Measurements from ENCODE around the gene EZH1.

Gene EZH1

DNA sequence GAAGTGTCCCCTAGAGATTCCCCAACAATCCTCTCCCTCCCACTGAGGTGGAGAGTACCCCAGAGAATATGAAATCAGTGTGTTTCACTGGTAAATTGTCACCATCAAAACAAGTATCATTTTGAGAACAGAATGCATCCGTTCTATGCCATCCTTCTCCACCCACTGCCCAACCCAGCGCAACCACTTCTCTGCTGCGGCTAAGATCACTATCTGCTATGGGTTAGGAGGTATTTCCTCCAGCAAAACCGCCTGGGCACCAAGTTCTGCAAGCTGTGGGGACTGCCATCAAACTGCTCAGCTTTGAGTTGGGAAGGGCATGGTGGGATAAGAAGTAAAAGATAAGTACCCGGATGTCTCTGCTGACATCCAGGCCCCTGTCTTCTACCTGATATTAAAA is 38.1 kb downstream of the EZH1 start:
- no peak for DNase-seq

DNA sequence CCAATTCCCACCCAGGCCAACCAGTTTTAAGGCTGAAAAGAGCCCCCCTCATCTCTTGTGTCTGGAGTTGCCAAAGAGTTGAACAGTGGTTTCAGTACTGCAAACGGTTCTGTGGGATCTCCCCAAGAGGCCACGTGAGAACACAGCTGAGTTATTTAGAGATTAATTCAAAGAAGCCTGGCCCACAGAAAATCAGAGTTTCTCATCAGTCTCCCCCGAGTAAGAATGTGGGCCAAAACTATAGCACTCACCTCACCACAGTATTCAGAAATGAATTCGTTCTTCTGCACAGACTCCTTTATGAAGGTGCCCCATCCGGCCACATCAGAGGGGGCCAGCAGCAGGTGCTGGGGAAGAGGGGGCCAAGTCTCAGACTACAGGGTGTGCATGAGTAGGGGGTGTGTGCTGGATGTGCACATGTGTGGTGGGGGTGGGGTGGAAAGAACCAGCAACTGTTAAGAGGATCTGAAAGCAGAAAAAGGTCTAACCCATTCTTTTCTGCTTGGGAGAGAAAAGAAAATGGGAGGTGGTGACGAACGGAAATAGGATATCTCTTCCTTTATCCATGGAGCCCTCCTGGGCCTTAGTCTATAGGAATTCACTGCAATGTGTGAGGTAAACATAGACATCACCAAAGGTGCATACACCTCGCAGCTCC is 39.9 kb downstream of the EZH1 start:
- no peak for DNase-seq

DNA sequence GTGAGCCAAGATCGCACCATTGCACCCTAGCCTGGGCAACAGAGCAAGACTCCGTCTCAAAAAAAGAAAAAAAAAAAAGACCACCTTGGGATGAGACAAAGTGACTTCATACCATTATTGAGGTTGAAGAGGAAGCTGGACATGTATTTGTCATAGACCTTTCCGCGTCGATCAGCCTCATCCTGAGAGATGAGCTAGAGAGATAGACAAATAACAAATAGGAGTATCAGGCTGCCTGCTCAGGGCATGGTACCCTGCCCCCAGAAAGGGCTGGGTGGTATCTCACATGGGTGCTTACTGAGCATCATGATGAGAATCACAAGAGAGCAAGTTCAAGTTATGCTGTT is 40.4 kb downstream of the EZH1 start:
- DNase-seq: no peak

DNA sequence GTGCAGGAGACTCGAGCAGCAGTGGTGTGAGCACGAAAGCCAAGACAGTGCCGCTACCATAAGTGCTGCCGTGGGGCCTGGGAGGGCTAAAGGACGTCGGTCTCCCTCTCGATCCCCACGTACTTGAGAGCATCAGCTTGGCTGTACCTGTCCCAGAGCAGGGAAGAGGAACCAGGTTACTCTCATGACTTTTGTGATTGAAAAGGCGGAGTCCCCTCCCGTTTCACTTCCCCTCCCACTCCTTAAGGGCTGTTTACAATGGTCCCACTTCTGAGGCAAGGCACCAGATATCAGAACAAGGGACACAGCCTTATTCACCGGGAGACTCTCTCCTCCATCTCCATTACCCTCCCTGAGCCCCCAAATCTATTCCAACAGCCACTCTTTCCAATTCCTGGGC is 42.4 kb downstream of the EZH1 start:
- DNase-seq: no peak

DNA sequence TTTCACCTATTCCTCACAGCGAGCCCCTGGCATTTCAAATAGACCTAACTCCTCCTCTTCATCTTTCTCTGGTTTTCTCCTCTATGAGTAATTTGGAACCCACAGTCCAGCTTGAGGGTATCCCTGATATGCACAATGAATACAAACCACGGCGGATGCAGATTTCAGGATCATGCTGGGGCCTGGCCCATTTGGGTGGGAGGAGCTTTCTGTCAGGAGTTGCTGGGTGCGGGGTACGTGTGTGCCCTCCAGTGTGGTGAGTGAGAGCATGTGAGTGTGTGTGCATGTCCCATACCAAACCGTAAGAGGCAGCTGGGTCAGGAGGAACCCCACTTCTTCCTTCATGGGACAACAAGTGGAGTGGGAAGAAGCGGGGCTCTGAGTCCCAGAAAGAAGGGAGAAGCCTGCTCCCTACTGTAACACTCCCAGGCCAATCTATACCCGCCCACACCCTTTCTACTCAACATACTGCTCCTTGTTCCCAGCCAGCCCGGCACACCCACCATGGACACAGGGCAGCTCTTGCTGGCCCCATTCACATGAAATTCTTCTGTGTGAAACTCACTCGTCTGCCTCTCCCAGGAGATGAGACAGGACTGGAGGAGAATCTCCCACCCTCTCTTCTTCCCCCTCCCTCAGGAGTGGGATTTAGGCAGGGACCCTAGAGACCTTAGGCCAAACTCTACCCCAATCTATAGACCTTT is 44.1 kb downstream of the EZH1 start:
- no peak for DNase-seq

DNA sequence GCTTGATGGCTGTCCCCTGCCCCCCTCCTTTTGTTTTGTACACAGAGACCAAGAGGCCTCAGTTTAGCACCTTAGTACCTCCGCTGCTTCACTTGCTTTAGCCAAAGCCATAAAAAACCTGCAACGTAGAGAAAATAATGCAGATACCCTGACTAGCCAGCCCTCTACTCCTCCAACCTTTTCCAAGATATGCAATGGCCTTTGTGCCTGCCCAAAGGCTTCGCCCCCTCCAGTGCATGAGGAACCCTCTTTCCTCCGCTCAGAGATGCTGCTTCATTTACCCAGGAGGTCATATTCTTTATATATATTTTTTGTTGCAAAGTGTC is 45.5 kb downstream of the EZH1 start:
- DNase-seq: no peak

DNA sequence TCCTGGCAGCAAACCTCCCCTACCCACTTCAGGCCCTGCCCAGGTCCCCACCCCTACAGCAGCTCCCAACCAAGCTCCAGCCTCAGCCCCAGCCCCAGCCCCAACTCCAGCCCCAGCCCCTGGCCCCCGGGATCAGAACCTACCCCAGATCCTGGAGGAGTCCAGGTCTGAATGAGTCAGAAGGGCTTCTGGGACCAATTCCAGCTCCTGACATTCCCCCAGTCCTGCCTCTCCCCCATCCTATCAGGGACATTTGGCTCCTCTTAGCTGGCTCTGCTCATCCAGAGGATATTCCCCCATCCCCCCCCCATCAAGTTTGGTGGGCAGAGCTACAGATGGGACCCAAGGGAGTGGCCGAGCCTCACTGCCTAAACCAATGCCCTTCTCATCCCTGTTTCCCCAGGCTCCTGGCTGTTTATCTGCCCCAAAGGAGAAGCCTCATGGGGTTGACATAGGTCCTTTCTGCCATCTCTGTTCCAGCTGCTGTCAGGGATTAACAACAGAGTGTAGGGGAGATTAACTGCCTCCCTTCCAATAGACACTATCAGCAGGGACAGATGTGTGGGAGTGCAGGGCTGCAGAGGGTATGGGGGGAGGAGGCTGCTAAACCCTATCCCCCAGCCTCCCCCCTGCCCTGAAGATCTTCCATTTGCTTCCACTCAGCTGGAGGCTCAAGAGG is 46.0 kb downstream of the EZH1 start:
- DNase-seq: no peak

DNA sequence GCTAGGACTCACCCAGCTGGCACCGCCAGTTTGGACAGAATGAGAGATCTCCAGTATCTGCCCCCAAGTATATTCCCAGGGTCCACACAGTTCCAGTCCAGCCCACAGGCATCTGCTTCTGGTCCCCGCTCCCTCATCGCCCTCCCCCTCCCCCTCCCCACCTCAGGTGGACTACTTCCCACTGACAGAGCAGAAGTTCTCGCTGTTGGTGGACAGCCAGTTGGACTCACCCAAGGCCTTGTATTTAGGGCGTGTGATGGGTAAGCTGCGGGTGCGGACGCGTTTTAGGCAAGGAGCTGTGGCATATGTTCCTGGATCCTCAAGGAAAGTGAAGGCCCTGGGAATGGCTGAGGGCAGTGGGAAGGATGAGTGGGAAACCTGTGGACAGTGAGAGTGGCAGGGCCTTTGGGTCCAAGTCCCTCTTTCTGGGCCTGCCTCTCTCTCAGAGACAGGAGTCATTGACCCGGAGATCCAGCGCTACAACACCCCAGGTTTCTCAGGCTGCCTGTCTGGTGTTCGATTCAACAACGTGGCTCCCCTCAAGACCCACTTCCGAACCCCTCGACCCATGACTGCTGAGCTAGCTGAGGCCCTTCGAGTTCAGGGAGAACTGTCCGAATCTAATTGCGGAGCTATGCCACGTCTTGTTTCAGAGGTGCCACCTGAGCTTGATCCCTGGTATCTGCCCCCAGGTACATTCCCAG is 47.6 kb downstream of the EZH1 start:
- DNase-seq: no peak

DNA sequence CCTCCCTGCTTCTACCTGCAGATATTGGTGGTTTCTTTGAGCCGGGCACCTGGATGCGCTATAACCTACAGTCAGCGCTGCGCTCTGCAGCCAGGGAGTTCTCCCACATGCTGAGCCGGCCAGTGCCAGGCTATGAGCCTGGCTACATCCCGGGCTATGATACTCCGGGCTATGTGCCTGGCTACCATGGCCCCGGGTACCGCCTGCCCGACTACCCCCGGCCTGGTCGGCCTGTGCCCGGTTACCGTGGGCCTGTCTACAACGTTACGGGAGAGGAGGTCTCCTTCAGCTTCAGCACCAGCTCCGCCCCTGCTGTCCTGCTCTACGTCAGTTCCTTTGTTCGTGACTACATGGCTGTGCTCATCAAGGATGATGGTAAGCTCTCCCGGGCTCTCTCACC is 49.3 kb downstream of the EZH1 start:
- no peak for DNase-seq

DNA sequence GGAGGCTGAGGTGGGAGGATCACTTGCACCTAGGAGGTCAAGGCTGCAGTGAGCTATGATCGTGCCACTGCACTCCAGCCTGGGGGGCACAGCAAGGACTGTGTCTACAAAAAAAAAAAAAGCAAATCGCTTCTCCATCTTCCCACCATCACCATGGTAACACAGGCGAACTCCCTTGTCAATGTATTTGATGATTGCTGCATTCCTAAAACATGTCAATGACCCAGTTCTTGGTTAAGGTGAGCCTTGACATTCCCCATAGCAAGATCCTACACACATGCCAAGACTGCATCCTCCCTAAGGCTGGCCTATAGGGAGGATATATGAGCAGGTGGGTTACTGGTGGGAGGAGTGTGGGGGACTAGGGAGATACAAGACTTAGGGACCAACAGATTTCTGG is 50.3 kb downstream of the EZH1 start:
- no peak for DNase-seq

DNA sequence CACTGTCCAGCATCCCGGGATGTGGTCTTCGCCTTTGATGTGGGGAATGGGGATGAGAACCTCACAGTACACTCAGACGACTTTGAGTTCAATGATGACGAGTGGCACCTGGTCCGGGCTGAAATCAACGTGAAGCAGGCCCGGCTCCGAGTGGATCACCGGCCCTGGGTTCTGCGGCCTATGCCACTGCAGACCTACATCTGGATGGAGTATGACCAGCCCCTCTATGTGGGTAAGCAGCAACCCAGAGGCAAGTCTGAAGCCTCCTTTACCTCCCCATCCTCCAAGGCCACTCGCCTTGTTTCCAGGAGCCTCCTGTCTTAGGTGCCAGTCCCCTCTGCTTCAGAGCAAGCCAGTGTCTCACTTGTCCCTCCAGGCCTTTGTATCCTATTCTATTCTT is 52.4 kb downstream of the EZH1 start:
- no peak for DNase-seq

DNA sequence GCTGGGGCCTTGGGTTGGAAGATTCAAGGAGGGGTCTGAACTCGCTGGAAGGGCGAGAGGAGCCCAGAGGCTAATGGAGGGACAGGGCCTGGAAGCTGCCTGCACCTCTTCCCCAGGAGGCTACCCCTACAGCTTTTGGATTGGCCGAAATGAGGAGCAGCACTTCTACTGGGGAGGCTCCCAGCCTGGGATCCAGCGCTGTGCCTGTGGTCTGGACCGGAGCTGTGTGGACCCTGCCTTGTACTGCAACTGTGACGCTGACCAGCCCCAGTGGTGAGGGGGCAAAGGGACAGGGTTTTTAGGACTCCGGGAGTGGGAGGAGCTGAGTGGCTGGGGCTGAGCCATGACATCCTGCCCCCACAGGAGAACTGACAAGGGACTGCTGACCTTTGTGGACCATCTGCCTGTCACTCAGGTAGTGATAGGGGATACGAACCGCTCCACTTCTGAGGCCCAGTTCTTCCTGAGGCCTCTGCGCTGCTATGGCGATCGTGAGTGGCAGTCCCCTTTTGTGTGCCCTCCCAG is 53.8 kb downstream of the EZH1 start:
- DNase-seq: no peak

DNA sequence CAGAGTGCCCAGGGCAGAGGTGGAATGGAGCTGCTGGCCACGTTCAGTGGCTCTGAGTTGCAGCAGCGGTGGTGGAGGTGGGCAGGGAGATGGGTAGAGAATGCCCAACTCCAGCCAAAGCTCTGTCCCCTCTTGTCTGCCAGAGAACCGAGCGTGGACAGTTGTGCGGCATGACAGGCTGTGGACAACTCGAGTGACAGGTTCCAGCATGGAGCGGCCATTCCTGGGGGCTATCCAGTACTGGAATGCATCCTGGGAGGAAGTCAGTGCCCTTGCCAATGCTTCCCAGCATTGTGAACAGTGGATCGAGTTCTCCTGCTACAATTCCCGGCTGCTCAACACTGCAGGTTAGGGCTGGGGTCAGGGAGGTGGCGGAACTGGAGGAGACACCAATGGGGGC is 54.2 kb downstream of the EZH1 start:
- DNase-seq: no peak

DNA sequence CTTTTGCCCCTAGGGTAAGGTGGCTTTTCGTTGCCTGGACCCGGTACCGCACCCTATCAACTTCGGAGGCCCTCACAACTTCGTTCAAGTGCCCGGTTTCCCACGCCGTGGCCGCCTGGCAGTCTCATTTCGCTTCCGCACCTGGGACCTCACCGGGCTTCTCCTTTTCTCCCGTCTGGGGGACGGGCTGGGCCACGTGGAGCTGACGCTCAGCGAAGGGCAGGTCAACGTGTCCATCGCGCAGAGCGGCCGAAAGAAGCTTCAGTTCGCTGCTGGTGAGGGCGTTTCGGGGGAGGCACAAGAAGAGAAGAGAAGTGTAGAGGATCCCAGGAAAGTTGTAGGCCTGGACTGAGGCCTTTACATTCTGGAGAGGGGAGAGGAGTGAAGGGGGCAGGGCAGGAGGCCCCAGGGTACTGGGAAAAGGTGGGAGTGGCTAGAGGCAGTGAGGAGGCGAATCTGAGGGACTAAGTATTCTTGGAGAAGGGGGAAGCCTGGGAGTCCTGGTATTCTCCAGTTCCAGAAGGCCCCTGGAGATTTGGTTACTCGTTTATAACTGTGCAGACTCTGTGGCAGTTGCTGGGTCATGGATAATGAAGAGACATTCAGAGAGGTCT is 57.0 kb downstream of the EZH1 start:
- DNase-seq: no peak

DNA sequence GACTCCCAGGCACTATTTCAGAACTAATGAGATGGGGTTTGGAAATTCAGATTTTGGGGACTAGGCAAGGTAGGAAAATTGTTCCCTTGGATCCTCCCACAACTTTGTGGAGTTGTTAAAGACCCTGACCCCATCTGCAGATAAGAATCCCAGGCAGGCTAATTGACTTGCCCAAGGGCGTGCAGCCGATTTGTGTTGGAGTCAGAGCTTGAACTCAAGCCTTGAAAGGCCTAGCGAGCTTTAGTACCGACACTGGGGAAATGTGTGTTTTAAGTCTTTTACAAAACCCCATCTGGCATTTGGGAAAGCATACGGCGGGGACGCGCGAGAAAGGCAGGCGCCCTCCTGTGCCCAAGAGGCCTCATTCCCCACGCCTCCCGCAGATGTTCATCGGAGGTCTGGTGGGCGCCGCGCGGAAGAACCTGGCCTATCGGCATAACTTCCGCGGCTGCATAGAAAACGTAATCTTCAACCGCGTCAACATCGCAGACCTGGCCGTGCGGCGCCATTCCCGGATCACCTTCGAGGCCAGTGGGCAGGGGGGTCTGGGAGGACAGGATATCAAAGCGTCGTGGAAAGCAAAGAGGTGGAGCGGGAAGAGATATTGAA is 58.2 kb downstream of the EZH1 start:
- DNase-seq: no peak

DNA sequence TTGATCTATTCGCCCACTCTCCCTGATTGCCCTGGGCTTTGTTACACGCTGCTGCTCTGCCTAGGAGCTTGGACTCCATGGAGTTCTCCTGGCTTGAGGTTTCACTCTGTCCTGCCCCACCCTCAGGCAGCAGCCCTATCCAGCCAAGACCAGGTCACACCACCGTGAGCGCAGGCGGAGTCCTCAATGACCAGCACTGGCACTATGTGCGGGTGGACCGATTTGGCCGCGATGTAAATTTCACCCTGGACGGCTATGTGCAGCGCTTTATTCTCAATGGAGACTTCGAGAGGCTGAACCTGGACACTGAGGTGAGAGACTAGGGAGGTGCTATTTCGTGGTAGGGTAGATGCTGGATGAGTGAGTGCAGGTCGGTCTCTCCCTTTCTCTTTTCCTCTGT is 59.0 kb downstream of the EZH1 start:
- DNase-seq: no peak

DNA sequence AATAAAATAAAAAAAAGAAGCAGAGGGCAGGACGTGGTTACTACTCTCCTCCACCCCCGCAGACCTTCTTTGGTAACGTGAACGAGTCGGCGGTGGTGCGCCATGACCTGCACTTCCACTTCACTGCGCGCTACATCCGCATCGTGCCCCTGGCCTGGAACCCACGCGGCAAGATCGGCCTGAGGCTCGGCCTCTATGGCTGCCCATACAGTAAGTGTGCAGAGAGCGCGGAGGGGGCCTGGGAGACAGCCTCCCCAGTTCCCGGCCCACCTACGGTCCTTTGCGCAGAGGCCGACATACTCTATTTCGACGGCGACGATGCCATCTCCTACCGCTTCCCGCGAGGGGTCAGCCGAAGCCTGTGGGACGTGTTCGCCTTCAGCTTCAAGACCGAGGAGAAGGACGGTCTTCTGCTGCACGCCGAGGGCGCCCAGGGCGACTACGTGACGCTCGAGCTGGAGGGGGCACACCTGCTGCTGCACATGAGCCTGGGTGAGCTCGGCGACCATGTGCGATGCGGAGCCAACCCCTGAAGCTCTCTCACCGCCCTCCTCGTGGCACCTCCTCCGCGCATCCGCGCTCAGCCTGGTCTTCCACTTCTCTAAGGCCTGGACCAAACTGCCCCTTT is 59.8 kb downstream of the EZH1 start:
- DNase-seq: no peak

DNA sequence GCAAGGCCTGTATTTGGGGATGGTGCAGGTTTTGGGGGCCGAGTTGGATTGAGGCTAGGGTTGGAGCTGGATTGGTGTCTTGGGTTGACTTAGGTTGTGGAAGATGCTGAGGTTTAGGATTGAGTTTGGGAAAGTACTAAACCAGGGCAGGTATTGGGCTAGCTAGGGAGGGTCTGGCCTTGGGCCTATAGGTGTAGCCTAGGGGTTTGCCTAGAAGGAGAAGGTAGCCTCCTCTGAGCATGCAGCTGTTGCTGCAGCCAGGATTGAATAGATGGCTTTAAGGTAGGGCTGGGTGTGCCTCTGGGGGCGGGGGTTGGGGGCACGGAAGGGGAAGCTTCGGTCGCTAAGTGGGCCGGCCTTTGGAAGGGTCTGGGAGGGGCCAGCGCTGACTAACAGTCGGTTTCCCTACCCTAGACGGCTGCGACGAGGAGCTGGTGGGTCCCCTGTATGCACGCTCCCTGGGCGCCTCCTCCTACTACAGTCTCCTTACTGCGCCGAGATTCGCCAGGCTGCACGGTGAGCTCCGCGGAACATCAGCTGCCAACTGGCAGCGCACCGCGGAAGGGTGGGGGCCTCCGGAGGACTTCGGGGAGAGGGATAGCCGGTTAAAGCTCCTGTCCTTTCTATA is 61.3 kb downstream of the EZH1 start:
- no peak for DNase-seq

DNA sequence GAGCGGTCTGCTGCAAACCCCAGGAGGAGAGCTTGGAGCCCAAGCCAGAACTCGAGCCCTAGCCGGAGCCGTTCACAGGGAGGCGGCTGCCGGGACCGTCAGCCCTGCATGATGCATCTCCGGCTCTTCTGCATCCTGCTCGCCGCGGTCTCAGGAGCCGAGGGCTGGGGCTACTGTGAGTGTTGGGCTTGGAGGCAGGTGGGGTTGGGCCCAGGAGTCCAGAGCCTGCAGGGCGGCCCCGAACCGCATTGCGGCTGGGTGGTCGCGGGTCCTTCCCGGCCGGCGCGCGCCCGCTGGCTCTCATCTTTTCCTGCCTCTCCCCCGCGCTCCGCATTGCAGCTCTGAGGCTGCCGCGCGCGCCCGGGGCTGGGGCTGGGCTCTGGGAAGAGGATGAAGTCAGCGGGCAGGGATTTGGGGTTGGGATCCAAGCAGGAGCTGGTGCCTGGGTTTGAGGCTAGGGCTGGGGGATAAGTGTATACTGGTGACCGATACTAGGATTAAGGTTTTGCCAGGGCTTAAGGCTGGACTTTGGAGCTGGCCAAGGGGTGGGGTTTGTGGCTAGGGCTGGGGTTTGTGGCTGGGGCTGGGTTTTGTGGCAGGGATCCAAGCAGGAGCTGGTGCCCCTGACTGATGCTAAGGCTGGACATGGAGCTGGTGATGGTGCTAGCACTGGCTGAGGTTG is 62.0 kb downstream of the EZH1 start:
- DNase-seq: no peak

DNA sequence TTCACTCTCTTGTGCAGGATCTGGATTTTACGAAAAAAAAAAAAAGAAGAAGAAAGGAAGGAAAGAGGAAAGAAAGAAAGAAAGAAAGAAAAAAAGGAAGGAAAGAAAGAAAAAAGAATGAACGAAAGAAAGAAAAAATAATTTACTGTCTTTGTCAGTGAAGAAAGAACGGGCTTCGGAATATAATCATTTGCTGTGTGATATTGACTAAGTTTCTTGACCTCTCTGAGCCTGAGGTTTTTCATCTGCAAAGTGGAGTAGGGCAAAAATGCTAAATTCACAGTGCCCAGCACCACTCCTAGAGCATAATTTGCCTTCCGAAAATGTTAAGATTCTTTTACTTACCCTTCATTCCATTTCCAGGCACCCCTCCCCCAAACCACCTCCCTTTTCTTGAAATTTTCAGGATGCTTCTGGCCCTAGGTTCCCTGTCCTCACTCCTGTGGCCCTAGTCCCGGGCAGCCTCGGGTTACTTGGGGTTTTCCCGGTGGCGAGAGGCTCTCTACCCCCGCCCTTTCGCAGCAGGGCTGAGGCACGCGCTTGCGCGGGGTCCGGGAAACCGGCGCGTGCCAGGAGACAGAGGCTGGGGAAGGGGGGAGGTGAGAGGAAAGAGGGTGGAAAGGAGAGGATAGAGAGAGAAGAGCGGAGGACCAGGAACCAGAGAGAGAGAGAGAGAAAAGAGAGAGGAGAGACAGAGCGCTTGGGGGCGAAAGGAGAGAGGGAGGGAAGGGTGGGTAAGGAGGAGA is 62.7 kb downstream of the EZH1 start, which contains the start of gene CNTNAP1:
CNTNAP1 (plus strand) TSS at position 556 of the 746 bp plus-strand sequence. CDS start 299 bp downstream, outside the sequence.
- DNase-seq: no peak

All from activated naive CD4-positive, alpha-beta T cell treated with anti-CD3 and anti-CD28 coated beads, Interleukin-2, amount 50 U/mL, for 16 hours (primary cell).